Mesothelial cell of epicardium (in vitro differentiated cells): ENCODE data around the gene AHCYL2. TPM values are rescaled to one million over a fixed set of nuclear protein-coding genes. Genes with fewer than 3 reads are reported as not detected.
A peak's percentile ranks its signal among the peaks of the same experiment; 100 is the strongest.

Experiments used
- DNase-seq, 2 experiments: peaks; one replicate each; pipeline ENCODE4 v3.0.0; 2021; ENCODE audit warnings: low spot score in 2 of 2; ENCODE audit not compliant: unreplicated experiment in 2 of 2
- H3K27ac Mint-ChIP-seq: 2 replicates; pipeline ENCODE4 v1.8.0; 2021; ENCODE audit warnings: mixed read lengths
- H3K27me3 Mint-ChIP-seq: 2 replicates; pipeline ENCODE4 v1.8.0; 2021; ENCODE audit warnings: low read depth, mixed read lengths
- H3K36me3 Mint-ChIP-seq: 2 replicates; pipeline ENCODE4 v1.8.0; 2021; ENCODE audit warnings: mixed read lengths
- H3K4me1 Mint-ChIP-seq: 2 replicates; pipeline ENCODE4 v1.8.0; 2021; ENCODE audit warnings: mixed read lengths
- H3K4me3 Mint-ChIP-seq: 2 replicates; pipeline ENCODE4 v1.8.0; 2021; ENCODE audit warnings: mild to moderate bottlenecking, moderate library complexity, mixed read lengths
- H3K9me3 Mint-ChIP-seq: 2 replicates; pipeline ENCODE4 v1.8.0; 2021; ENCODE audit warnings: mixed read lengths
- CTCF ChIP-seq: fragments of 200-600 bp; sonication (generic); IDR thresholded peaks from one replicate; pipeline ENCODE4 v1.5.0; 2021; ENCODE audit warnings: antibody characterized with exemption; ENCODE audit not compliant: unreplicated experiment
- total RNA-seq: library from RNA; stranded (reverse); gene quantifications from 3 replicates; pipeline ENCODE4 v1.2.1, GENCODE V29; 2021

Gene AHCYL2
- total RNA-seq, 1 donor from 2014 or later, result 22.8 TPM

- TF ChIP-seq CTCF, result no peak
- H3K9me3 Mint-ChIP-seq, result peaks cover 11% of the 10 kb centered on the region
- H3K27ac Mint-ChIP-seq, result no peak overlapping the region
- no peak for DNase-seq
- no peak overlapping the region for H3K4me3 Mint-ChIP-seq
- no peaks in the 10 kb centered on the region for H3K27me3 Mint-ChIP-seq
- H3K4me1 Mint-ChIP-seq, result no peaks in the 10 kb centered on the region
- peaks cover 3% of the 10 kb centered on the region for H3K36me3 Mint-ChIP-seq
Observed at GRCh38 chr7:129256221-129256620, 31.4 kb downstream of the AHCYL2 start.

- Mint-ChIP-seq H3K9me3 (peaks cover 13% of the 10 kb centered on the region), H3K36me3 (peaks cover 3% of the 10 kb centered on the region), H3K27ac (no peak overlapping the region), H3K4me1 (no peaks in the 10 kb centered on the region), H3K4me3 (no peak overlapping the region), H3K27me3 (no peaks in the 10 kb centered on the region)
- DNase-seq, result no peak
- no peak for TF ChIP-seq CTCF
Observed at GRCh38 chr7:129257168-129257567, 32.3 kb downstream of the AHCYL2 start.

- no peak for TF ChIP-seq CTCF
- no peaks in the 10 kb centered on the region for H3K4me1 Mint-ChIP-seq
- no peak overlapping the region for H3K4me3 Mint-ChIP-seq
- no peaks in the 10 kb centered on the region for H3K27me3 Mint-ChIP-seq
- DNase-seq, result no peak
- peaks cover 3% of the 10 kb centered on the region for H3K36me3 Mint-ChIP-seq
- peak overlapping the region; percentile 30 for H3K27ac Mint-ChIP-seq
- peaks cover 15% of the 10 kb centered on the region for H3K9me3 Mint-ChIP-seq
Observed at GRCh38 chr7:129258649-129259389, 34.0 kb downstream of the AHCYL2 start.

- TF ChIP-seq CTCF, result no peak
- no peaks in the 10 kb centered on the region for H3K27me3 Mint-ChIP-seq
- H3K4me3 Mint-ChIP-seq, result no peak overlapping the region
- H3K9me3 Mint-ChIP-seq, result peaks cover 4% of the 10 kb centered on the region
- H3K27ac Mint-ChIP-seq, result no peak overlapping the region
- no peaks in the 10 kb centered on the region for H3K36me3 Mint-ChIP-seq
- no peak for DNase-seq
- no peaks in the 10 kb centered on the region for H3K4me1 Mint-ChIP-seq
Observed at GRCh38 chr7:129262324-129262723, 37.5 kb downstream of the AHCYL2 start.

GRCh38 chr7:129263168-129263567, 38.3 kb downstream of the AHCYL2 start:
- Mint-ChIP-seq H3K36me3 (no peaks in the 10 kb centered on the region), H3K4me1 (no peaks in the 10 kb centered on the region), H3K27me3 (no peaks in the 10 kb centered on the region), H3K27ac (no peak overlapping the region), H3K9me3 (peaks cover 4% of the 10 kb centered on the region), H3K4me3 (no peak overlapping the region)
- DNase-seq, result no peak
- TF ChIP-seq CTCF, result no peak
